DND-41 (cell line): ENCODE measurements around the gene HDAC4.

Source experiments
- ATAC-seq: fragments of 200-7000 bp; cut with Tn5 transposase; 3 replicates; pipeline ENCODE4 v1.9.1; 2021; ENCODE audit warnings: low read depth; ENCODE audit not compliant: insufficient read depth
- DNase-seq: peaks from one replicate; pipeline ENCODE4 v3.0.0-alpha.2; 2020
- H2AFZ ChIP-seq: 2 replicates; pipeline ENCODE4 v1.6.0; 2012; ENCODE audit warnings: low read depth, low read length
- H3K27ac ChIP-seq: 2 replicates; pipeline ENCODE4 v1.5.1; 2012; ENCODE audit warnings: low read length, inconsistent platforms
- H3K27me3 ChIP-seq: fragments of 200-600 bp; sonication (generic); 2 replicates; pipeline ENCODE4 v1.6.0; 2012; ENCODE audit warnings: low read length, mild to moderate bottlenecking, inconsistent platforms; ENCODE audit not compliant: insufficient read depth, poor library complexity
- H3K36me3 ChIP-seq: 2 replicates; pipeline ENCODE4 v1.5.1; 2012; ENCODE audit warnings: low read length, inconsistent platforms; ENCODE audit not compliant: insufficient read depth
- H3K4me1 ChIP-seq: 2 replicates; pipeline ENCODE4 v1.5.1; 2012; ENCODE audit warnings: mild to moderate bottlenecking, low read length; ENCODE audit not compliant: insufficient read depth
- H3K4me2 ChIP-seq: 2 replicates; pipeline ENCODE4 v1.6.0; 2012; ENCODE audit warnings: mild to moderate bottlenecking, moderate library complexity, low read length, inconsistent platforms; ENCODE audit not compliant: insufficient read depth
- H3K4me3 ChIP-seq, 2 experiments: fragments of 200-600 bp in 1 of 2; shearing (Covaris generic) in 1 of 2; 2 replicates each; pipeline ENCODE4 v1.5.1; 2012 to 2016; ENCODE audit warnings: inconsistent platforms in 2 of 2, low read length in 2 of 2, mild to moderate bottlenecking in 2 of 2, low read depth in 1 of 2, moderate library complexity in 1 of 2
- H3K79me2 ChIP-seq: 2 replicates; pipeline ENCODE4 v1.6.0; 2012; ENCODE audit warnings: low read length, inconsistent platforms; ENCODE audit not compliant: insufficient read depth
- H3K9ac ChIP-seq: 2 replicates; pipeline ENCODE4 v1.6.0; 2012; ENCODE audit warnings: low read depth, mild to moderate bottlenecking, inconsistent platforms, low read length, moderate library complexity
- H3K9me3 ChIP-seq: 2 replicates; pipeline ENCODE4 v1.5.1; 2012; ENCODE audit warnings: low read length, moderate library complexity, mild to moderate bottlenecking, inconsistent platforms; ENCODE audit not compliant: insufficient read depth, severe bottlenecking
- H4K20me1 ChIP-seq: 2 replicates; pipeline ENCODE4 v1.6.0; 2012; ENCODE audit warnings: low read length; ENCODE audit not compliant: insufficient read depth
- EZH2 ChIP-seq: IDR thresholded peaks from 3 replicates; pipeline ENCODE4 v1.6.1; 2012; ENCODE audit warnings: borderline replicate concordance, low read depth, mild to moderate bottlenecking, moderate library complexity, low read length, inconsistent platforms; ENCODE audit not compliant: severe bottlenecking
- TF ChIP-seq, protein P1 (sequence below): IDR thresholded peaks from 2 replicates; pipeline ENCODE4 v1.5.1; 2012; ENCODE audit warnings: borderline replicate concordance, low read length, moderate library complexity, mild to moderate bottlenecking; ENCODE audit not compliant: poor library complexity, severe bottlenecking; ENCODE audit errors: extremely low read depth

HDAC4 gene

DNA sequence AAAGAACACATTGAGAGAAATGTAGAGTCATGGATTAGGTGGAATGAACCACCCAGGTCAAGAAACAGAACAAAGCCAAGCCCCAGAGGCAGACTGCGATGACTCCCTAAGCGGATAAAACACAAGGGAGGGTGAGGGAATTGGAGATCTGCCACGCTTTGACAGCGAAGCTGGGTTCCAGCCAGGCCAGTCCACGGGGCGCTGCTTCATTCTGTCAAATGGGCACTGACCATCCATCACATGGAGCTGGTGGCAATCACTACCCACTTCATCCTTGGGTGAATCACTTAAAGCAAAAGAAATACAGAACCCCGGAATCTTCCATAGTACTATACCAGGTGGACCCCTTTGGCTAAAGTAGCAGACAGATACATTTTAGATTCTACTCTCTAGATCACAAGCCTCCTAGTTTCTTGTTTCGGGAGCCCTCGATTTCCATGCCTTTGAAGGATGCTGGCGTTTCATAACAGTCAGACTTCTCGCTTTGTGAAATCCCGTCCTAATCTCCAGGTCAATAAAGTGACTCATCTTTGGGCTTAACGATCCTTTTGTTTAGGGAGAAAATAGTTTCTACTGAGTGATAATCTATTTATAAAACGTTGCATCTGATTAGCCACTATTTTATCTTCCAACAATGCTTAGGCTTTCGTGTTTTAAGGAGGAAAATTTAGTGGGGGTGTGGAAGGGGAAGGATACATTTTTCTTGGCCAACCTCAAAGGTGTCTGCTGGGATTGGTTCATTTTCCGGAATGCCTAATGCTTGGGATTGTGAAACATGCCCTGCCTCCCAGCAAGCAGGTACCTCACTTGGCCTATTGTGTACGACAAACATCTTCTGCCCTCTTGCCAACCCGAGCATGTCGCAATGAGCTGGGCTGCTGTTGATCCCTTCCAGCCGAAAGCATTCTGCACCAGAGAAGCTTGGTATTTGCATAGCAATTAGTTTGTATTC, 44.1 kb upstream of the HDAC4 start:
- H3K27ac ChIP-seq: no peak overlapping the region
- peaks cover 36% of the 10 kb centered on the region for H3K4me1 ChIP-seq
- H3K27me3 ChIP-seq: no peaks in the 10 kb centered on the region
- no peak overlapping the region for H3K4me2 ChIP-seq
- no peaks in the 10 kb centered on the region for H4K20me1 ChIP-seq
- no peak overlapping the region for H3K9ac ChIP-seq
- no peaks in the 10 kb centered on the region for H3K9me3 ChIP-seq
- H3K36me3 ChIP-seq: no peaks in the 10 kb centered on the region
- no peaks in the 10 kb centered on the region for H3K79me2 ChIP-seq
- no peak for DNase-seq
- H3K4me3 ChIP-seq: no peak overlapping the region
- ATAC-seq: no peak
- TF ChIP-seq, protein P1, sequence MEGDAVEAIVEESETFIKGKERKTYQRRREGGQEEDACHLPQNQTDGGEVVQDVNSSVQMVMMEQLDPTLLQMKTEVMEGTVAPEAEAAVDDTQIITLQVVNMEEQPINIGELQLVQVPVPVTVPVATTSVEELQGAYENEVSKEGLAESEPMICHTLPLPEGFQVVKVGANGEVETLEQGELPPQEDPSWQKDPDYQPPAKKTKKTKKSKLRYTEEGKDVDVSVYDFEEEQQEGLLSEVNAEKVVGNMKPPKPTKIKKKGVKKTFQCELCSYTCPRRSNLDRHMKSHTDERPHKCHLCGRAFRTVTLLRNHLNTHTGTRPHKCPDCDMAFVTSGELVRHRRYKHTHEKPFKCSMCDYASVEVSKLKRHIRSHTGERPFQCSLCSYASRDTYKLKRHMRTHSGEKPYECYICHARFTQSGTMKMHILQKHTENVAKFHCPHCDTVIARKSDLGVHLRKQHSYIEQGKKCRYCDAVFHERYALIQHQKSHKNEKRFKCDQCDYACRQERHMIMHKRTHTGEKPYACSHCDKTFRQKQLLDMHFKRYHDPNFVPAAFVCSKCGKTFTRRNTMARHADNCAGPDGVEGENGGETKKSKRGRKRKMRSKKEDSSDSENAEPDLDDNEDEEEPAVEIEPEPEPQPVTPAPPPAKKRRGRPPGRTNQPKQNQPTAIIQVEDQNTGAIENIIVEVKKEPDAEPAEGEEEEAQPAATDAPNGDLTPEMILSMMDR: no peak
- no peak overlapping the region for H2AFZ ChIP-seq

DNA sequence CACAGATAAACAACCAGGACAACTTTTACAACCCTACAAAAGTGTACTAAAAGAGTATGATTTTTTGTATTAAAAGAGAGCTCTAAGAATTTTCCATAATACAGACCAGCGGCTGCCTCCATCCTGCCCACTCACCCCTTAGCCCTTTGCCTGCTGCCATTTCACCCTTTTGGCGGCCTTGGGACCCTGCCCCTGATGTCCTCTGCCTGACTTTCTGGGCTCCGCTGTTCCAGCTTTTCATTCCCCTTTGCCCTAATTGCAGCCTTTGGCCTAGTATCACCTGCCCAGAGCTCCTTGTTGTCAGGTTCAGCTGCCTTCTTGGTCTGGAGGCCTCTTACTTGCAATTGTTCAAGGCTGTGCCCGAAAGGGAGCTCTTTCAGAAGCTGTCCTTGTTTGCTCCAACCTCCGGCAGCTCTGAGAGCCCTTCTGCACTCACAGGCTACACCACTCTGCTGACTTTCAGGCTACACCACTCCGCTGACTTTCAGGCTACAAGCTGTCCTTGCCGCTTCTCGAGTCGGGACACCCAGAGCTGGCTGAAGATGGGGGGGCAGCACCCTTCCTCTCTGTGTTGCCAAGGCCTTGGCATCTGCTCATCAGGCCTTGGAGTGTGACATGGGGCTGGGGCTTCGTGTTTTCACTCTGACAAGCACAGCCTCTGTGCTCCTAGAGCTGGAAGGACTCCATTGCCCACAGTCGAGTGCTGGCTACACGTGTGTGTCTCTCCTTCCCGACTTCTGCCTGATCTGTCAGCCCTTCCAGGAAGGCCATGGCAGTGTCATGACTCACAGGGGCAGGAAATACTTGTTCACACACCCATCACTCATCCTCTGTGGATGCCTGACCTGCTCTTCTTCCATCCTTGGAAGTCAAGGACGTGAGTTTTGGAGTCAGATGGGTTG, 43.1 kb upstream of the HDAC4 start:
- no peak overlapping the region for H3K4me3 ChIP-seq
- H3K27ac ChIP-seq: peak overlapping the region; percentile 88
- H3K36me3 ChIP-seq: no peaks in the 10 kb centered on the region
- H3K79me2 ChIP-seq: peaks cover 6% of the 10 kb centered on the region; the same call in 1 of the 2 replicates
- H3K9me3 ChIP-seq: no peaks in the 10 kb centered on the region
- no peak for DNase-seq
- no peak overlapping the region for H2AFZ ChIP-seq
- no peaks in the 10 kb centered on the region for H4K20me1 ChIP-seq
- H3K9ac ChIP-seq: no peak overlapping the region
- H3K4me2 ChIP-seq: no peak overlapping the region
- H3K4me1 ChIP-seq: peaks cover 46% of the 10 kb centered on the region
- H3K27me3 ChIP-seq: no peaks in the 10 kb centered on the region
- no peak for ATAC-seq
- TF ChIP-seq, protein P1: no peak
- no peak for TF ChIP-seq EZH2

DNA sequence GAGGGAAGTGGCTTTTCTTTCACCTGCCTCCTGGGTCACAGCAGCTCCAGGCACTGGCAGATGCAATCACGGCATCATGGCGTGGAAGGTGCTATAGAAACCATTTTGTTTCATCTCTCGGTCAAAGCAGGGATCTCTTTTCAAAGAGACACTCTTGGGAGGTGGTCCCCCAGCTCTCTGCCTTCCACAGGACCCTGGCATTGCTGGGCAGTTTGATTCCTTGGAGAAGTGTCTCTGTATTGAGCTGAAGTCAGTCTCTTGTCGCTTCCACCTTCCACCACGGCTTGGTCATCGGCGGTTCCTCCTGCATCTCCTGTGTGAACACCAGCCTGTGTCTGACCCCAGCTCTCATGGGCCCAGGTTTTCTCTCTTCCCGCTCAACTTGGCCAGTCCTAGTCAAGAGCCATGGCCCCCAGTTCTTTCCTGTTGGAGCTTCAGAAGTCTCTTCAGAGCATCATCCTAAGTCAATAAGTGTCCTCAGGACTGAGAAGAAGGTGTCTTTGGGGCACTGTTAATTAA, 42.3 kb upstream of the HDAC4 start:
- Histone ChIP-seq H3K27ac (peak overlapping the region; percentile 88), H3K27me3 (no peaks in the 10 kb centered on the region), H3K36me3 (no peaks in the 10 kb centered on the region), H3K79me2 (peaks cover 6% of the 10 kb centered on the region; the same call in 1 of the 2 replicates), H4K20me1 (no peaks in the 10 kb centered on the region), H3K4me2 (no peak overlapping the region), H3K4me3 (no peak overlapping the region), H3K9me3 (no peaks in the 10 kb centered on the region), H3K4me1 (peaks cover 50% of the 10 kb centered on the region), H2AFZ (no peak overlapping the region), H3K9ac (no peak overlapping the region)
- TF ChIP-seq, protein P1: no peak
- TF ChIP-seq EZH2: no peak
- ATAC-seq (no peak), DNase-seq (no peak)
